SU-DHL-6 (cell line): ENCODE measurements around the gene IL1RN.

Experiments
- EZH2phosphoT487 ChIP-seq: fragments of 200-600 bp; sonication (generic), shearing (Covaris generic); conservative IDR thresholded peaks from 2 replicates; pipeline ENCODE4 v1.6.1; 2018; ENCODE audit warnings: mild to moderate bottlenecking, antibody characterized with exemption, low read length, moderate library complexity, mixed read lengths
- TF ChIP-seq, protein P1 (sequence below): fragments of 200-600 bp; sonication (generic); IDR thresholded peaks from one replicate; pipeline ENCODE4 v1.5.1; 2017; ENCODE audit warnings: antibody characterized with exemption, mild to moderate bottlenecking, low read length, moderate library complexity; ENCODE audit not compliant: insufficient read depth, poor library complexity, severe bottlenecking

DNA sequence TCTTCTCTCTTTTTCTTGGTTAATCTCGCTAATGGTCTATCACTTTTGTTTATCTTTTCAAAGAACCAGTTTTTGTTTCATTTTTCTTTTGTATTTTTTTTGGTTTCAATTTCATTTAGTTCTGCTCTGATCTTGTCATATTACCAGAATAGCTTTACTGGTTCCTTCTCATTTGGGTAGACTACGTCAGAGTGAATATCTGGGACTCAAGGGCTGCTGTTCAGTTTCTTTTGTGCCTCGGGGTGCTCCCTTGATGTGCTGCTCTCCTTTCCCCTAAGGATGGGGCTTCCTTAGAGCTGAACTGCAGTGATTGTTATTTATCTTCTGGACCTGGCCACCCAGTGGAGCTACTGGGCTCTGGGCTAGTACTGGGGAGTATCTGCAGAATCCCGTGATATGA is 29.4 kb upstream of the IL1RN start:
- TF ChIP-seq, protein P1, sequence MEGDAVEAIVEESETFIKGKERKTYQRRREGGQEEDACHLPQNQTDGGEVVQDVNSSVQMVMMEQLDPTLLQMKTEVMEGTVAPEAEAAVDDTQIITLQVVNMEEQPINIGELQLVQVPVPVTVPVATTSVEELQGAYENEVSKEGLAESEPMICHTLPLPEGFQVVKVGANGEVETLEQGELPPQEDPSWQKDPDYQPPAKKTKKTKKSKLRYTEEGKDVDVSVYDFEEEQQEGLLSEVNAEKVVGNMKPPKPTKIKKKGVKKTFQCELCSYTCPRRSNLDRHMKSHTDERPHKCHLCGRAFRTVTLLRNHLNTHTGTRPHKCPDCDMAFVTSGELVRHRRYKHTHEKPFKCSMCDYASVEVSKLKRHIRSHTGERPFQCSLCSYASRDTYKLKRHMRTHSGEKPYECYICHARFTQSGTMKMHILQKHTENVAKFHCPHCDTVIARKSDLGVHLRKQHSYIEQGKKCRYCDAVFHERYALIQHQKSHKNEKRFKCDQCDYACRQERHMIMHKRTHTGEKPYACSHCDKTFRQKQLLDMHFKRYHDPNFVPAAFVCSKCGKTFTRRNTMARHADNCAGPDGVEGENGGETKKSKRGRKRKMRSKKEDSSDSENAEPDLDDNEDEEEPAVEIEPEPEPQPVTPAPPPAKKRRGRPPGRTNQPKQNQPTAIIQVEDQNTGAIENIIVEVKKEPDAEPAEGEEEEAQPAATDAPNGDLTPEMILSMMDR: no peak
- TF ChIP-seq EZH2phosphoT487: no peak
